HCT116 (cell line): Measurements from ENCODE around the gene STAT2. TPM values are rescaled to one million over a fixed set of nuclear protein-coding genes. Genes with fewer than 3 reads are reported as not detected.

Source experiments
- ATAC-seq: fragments of 200-7000 bp; cut with Tn5 transposase; 2 replicates; pipeline ENCODE4 v1.9.1; 2020; ENCODE audit warnings: mild to moderate bottlenecking, moderate library complexity
- BruUV-seq: library from RNA; stranded (reverse); fragments of 400-500 nt; replicated peaks from 2 replicates; lab custom pipeline; 2021; lab: Mats Ljungman, UMichigan
- CTCF ChIA-PET: fragments of 300-600 bp; sonication (Branson Sonifier 250); formaldehyde crosslinking; loops from one replicate; lab custom pipeline; 2021; ENCODE audit warnings: antibody characterized with exemption; lab: Charles Lee
- POLR2A ChIA-PET: fragments of 300-600, 350-600 bp; sonication (Branson Sonifier 250); formaldehyde crosslinking; loops from one replicate; lab custom pipeline; 2021; ENCODE audit warnings: antibody characterized with exemption; lab: Charles Lee
- RAD21 ChIA-PET, 2 experiments: fragments of 300-600 bp; sonication (Branson Sonifier 250); formaldehyde crosslinking; loops; one replicate each; lab custom pipeline; 2023; ENCODE audit warnings: low total read pairs in 2 of 2; ENCODE audit not compliant: uncharacterized antibody in 2 of 2, unreplicated experiment in 2 of 2, low non-redundant PET in 1 of 2; lab: Charles Lee
- DNase-seq: peaks from one replicate; pipeline ENCODE4 v3.0.0-alpha.2; 2010; ENCODE audit warnings: low read depth, low spot score
- H2AFZ ChIP-seq: fragments of 200-600 bp; shearing (Covaris generic), sonication (generic); 2 replicates; pipeline ENCODE4 v1.6.1; 2017; ENCODE audit warnings: low read depth, mixed run types, mixed read lengths, antibody characterized with exemption, low read length; ENCODE audit not compliant: poor library complexity, severe bottlenecking
- H3K27ac ChIP-seq: 2 replicates; pipeline ENCODE4 v1.5.1; 2012; ENCODE audit warnings: low read depth, low read length
- H3K27me3 ChIP-seq: fragments of 200-600 bp; sonication (generic); 2 replicates; pipeline ENCODE4 v1.6.1; 2016; ENCODE audit warnings: mixed run types, low read length, mixed read lengths; ENCODE audit not compliant: insufficient read depth
- H3K36me3 ChIP-seq, 2 experiments: fragments of 200-500 bp in 1 of 2; fragments of 200-600 bp in 1 of 2; sonication (Bioruptor generic) in 1 of 2; sonication (generic) in 1 of 2; 2 replicates each; pipeline versions ENCODE4 v1.5.1 to v1.6.1; 2014 to 2016; ENCODE audit warnings: low read length in 2 of 2, inconsistent platforms in 1 of 2, mixed read lengths in 1 of 2, mixed run types in 1 of 2; ENCODE audit not compliant: insufficient read depth in 2 of 2, control insufficient read depth in 1 of 2
- H3K4me1 ChIP-seq, 2 experiments: fragments of 200-600 bp in 1 of 2; sonication (generic) in 1 of 2; 2 replicates each; pipeline versions ENCODE4 v1.5.1 to v1.6.1; 2012 to 2017; ENCODE audit warnings: low read length in 2 of 2, inconsistent platforms in 1 of 2, mild to moderate bottlenecking in 1 of 2, mixed read lengths in 1 of 2, mixed run types in 1 of 2, moderate library complexity in 1 of 2; ENCODE audit not compliant: insufficient read depth in 2 of 2, control insufficient read depth in 1 of 2
- H3K4me2 ChIP-seq: fragments of 200-600 bp; sonication (generic); 2 replicates; pipeline ENCODE4 v1.6.1; 2017; ENCODE audit warnings: mixed run types, low read length, mixed read lengths
- H3K4me3 ChIP-seq, 2 experiments: fragments of 200-600 bp in 1 of 2; sonication (generic) in 1 of 2; replicated peaks in 1 of 2; 2 replicates each; pipeline ENCODE4 v1.5.1; 2011 to 2016; ENCODE audit warnings: low read length in 2 of 2, control low read depth in 1 of 2, low read depth in 1 of 2, mild to moderate bottlenecking in 1 of 2, mixed read lengths in 1 of 2, mixed run types in 1 of 2
- H3K79me2 ChIP-seq: fragments of 200-600 bp; sonication (generic); 2 replicates; pipeline ENCODE4 v1.6.1; 2017; ENCODE audit warnings: mild to moderate bottlenecking, mixed run types, low read length, moderate library complexity, mixed read lengths; ENCODE audit not compliant: insufficient read depth
- H3K9ac ChIP-seq: fragments of 200-600 bp; sonication (generic); 2 replicates; pipeline ENCODE4 v1.6.1; 2016; ENCODE audit warnings: low read length, mixed read lengths
- H3K9me2 ChIP-seq: fragments of 200-600 bp; sonication (generic), shearing (Covaris generic); 2 replicates; pipeline ENCODE4 v1.6.1; 2017; ENCODE audit warnings: mixed run types, mild to moderate bottlenecking, moderate library complexity; ENCODE audit not compliant: insufficient read depth
- H3K9me3 ChIP-seq, 2 experiments: fragments of 200-500 bp in 1 of 2; fragments of 200-600 bp in 1 of 2; sonication (Bioruptor generic) in 1 of 2; sonication (generic) in 1 of 2; 2 replicates each; pipeline ENCODE4 v1.6.1; 2014 to 2017; ENCODE audit warnings: low read length in 2 of 2, mixed read lengths in 2 of 2, inconsistent platforms in 1 of 2, low read depth in 1 of 2, mild to moderate bottlenecking in 1 of 2, mixed run types in 1 of 2, moderate library complexity in 1 of 2; ENCODE audit not compliant: control insufficient read depth in 1 of 2, insufficient read depth in 1 of 2
- H4K20me1 ChIP-seq: fragments of 200-600 bp; sonication (generic), shearing (Covaris generic); 2 replicates; pipeline ENCODE4 v1.6.1; 2017; ENCODE audit warnings: mixed run types, mild to moderate bottlenecking, moderate library complexity; ENCODE audit not compliant: insufficient read depth
- ATF3 ChIP-seq: IDR thresholded peaks from 2 replicates; pipeline ENCODE4 v1.6.1; 2012
- CBX3 ChIP-seq: IDR thresholded peaks from 2 replicates; pipeline ENCODE4 v1.6.1; 2012; ENCODE audit warnings: low read depth
- CTCF ChIP-seq, 3 experiments: fragments of 200-600 bp in 1 of 3; sonication (generic) in 1 of 3; IDR thresholded peaks in 2 of 3; conservative IDR thresholded peaks in 1 of 3; 2 replicates each; pipeline ENCODE4 v1.5.1; 2012 to 2017; ENCODE audit warnings: low read depth in 2 of 3, low read length in 2 of 3, antibody characterized with exemption in 1 of 3, borderline replicate concordance in 1 of 3, control low read depth in 1 of 3, mild to moderate bottlenecking in 1 of 3, mixed read lengths in 1 of 3, mixed run types in 1 of 3, moderate library complexity in 1 of 3; ENCODE audit not compliant: insufficient read depth in 1 of 3
- EGR1 ChIP-seq: IDR thresholded peaks from 2 replicates; pipeline ENCODE4 v1.6.1; 2012; ENCODE audit warnings: low read depth
- EZH2 ChIP-seq: fragments of 200-600 bp; sonication (generic); IDR thresholded peaks from 2 replicates; pipeline ENCODE4 v1.6.1; 2017; ENCODE audit warnings: antibody characterized with exemption, mixed run types
- EZH2phosphoT487 ChIP-seq: fragments of 200-600 bp; IDR thresholded peaks from 2 replicates; pipeline ENCODE4 v1.6.1; 2018; ENCODE audit warnings: antibody characterized with exemption, borderline replicate concordance
- MAX ChIP-seq: IDR thresholded peaks from 2 replicates; pipeline ENCODE4 v1.6.1; 2012
- POLR2A ChIP-seq: IDR thresholded peaks from 2 replicates; pipeline ENCODE4 v1.7.0; 2011; ENCODE audit warnings: borderline replicate concordance; ENCODE audit not compliant: insufficient read depth, insufficient read length; ENCODE audit errors: extremely low read depth
- POLR2AphosphoS5 ChIP-seq: IDR thresholded peaks from 2 replicates; pipeline ENCODE4 v1.6.1; 2011; ENCODE audit warnings: mild to moderate bottlenecking, low read depth, low read length, moderate library complexity
- REST ChIP-seq: IDR thresholded peaks from 2 replicates; pipeline ENCODE4 v1.6.1; 2012; ENCODE audit warnings: low read depth
- SIN3A ChIP-seq: IDR thresholded peaks from 2 replicates; pipeline ENCODE4 v1.6.1; 2012; ENCODE audit warnings: low read depth
- SP1 ChIP-seq: IDR thresholded peaks from 2 replicates; pipeline ENCODE4 v1.6.1; 2012; ENCODE audit warnings: low read depth
- SRF ChIP-seq: IDR thresholded peaks from 2 replicates; pipeline ENCODE4 v1.6.1; 2012; ENCODE audit warnings: low read depth
- YY1 ChIP-seq: IDR thresholded peaks from 2 replicates; pipeline ENCODE4 v1.6.1; 2011; ENCODE audit warnings: low read length, low read depth, moderate library complexity, mild to moderate bottlenecking; ENCODE audit not compliant: insufficient replicate concordance; ENCODE audit errors: extremely low read depth
- ZFX ChIP-seq: fragments of 450-650 bp; IDR thresholded peaks from 2 replicates; pipeline ENCODE4 v1.6.1; 2017
- ZNF274 ChIP-seq: fragments of 200-500 bp; sonication (Bioruptor generic); IDR thresholded peaks from 2 replicates; pipeline ENCODE4 v1.6.1; 2014; ENCODE audit warnings: mild to moderate bottlenecking, low read depth, low read length, inconsistent platforms
- intact Hi-C: fragments of 100-400 bp; cut with micrococcal nuclease; formaldehyde crosslinking; loops from 2 replicates; pipeline ENCODE4 v1.10.0; 2022
- total RNA-seq: library from RNA; stranded (reverse); gene quantifications from one replicate; pipeline ENCODE4 v1.2.1, GENCODE V29; 2021; ENCODE audit not compliant: unreplicated experiment

STAT2 gene
- total RNA-seq, 1 experiment from 2014 or later, result 53.1 TPM

GRCh38 chr12:56362130-56363059, 2.5 kb upstream of the STAT2 start, which contains the start of gene APOF:
TSS of gene APOF (minus strand) at chr12:56362857. CDS start at chr12:56362745, 112 bp downstream.
- no peaks in the 10 kb centered on the region for H3K27me3 ChIP-seq
- no peak within 1 kb of the TSS for H3K9ac ChIP-seq
- TF ChIP-seq SP1 (no peak), EZH2 (no peak), EZH2phosphoT487 (no peak), POLR2AphosphoS5 (no peak), EGR1 (no peak), ZNF274 (no peak), MAX (no peak), CTCF (IDR thresholded peaks at IDR 0.05 in 2 of 3, conservative IDR thresholded peaks at IDR 0.05 in 1 of 3; ENCODE audit: borderline replicate concordance in 1 of 3, insufficient read depth in 1 of 3, low read depth in 2 of 3, low read length in 2 of 3) (no peak), YY1 (no peak), CBX3 (no peak), SIN3A (no peak), ZFX (no peak), ATF3 (no peak), REST (no peak), POLR2A (no peak), SRF (no peak)
- POLR2A ChIA-PET, result no interaction called here
- no peaks in the 10 kb centered on the region for H3K36me3 ChIP-seq
- no peak within 1 kb of the TSS for H3K4me2 ChIP-seq
- peaks cover 10 to 18% of the 10 kb centered on the region in 2 experiments; a peak in 3 of 4 replicates for H3K4me1 ChIP-seq
- H2AFZ ChIP-seq, result no peak within 1 kb of the TSS
- no peaks in the 10 kb centered on the region for H3K9me3 ChIP-seq
- no peak within 1 kb of the TSS for H3K4me3 ChIP-seq
- RAD21 ChIA-PET, result no interaction called here
- H3K9me2 ChIP-seq, result no peaks in the 10 kb centered on the region
- peaks cover 10% of the 10 kb centered on the region; the same call in 1 of the 2 replicates for H3K79me2 ChIP-seq
- H3K27ac ChIP-seq, result no peak within 1 kb of the TSS
- no peak for ATAC-seq
- DNase-seq, result no peak
- H4K20me1 ChIP-seq, result no peaks in the 10 kb centered on the region
- BruUV-seq, result no TSS peak
- CTCF ChIA-PET, result no interaction called here
- intact Hi-C loops, result no loop called here
